Smooth muscle cell (in vitro differentiated cells): Measurements from ENCODE around the gene PPDPF. TPM values are rescaled to one million over a fixed set of nuclear protein-coding genes. Genes with fewer than 3 reads are reported as not detected.

Experiments
- DNase-seq: peaks from one replicate; lab custom pipeline; 2025; ENCODE audit not compliant: unreplicated experiment; lab: John Stamatoyannopoulos, UW
- H2AFZ ChIP-seq: fragments of 200-600 bp; sonication (generic); 2 replicates; pipeline ENCODE4 v1.6.0; 2016; ENCODE audit warnings: antibody characterized with exemption, low read depth, mild to moderate bottlenecking
- H3F3A ChIP-seq: fragments of 200-600 bp; sonication (generic); 2 replicates; pipeline ENCODE4 v1.6.0; 2017; ENCODE audit warnings: antibody characterized with exemption, low read depth
- H3K27ac ChIP-seq: fragments of 200-600 bp; sonication (generic); 2 replicates; pipeline ENCODE4 v1.5.1; 2016; ENCODE audit warnings: low read depth, mild to moderate bottlenecking
- H3K27me3 ChIP-seq: fragments of 200-600 bp; sonication (generic); 2 replicates; pipeline ENCODE4 v1.6.1; 2016; ENCODE audit warnings: low read depth, mild to moderate bottlenecking
- H3K36me3 ChIP-seq: fragments of 200-600 bp; sonication (generic); 2 replicates; pipeline ENCODE4 v1.5.1; 2016; ENCODE audit warnings: low read depth
- H3K4me1 ChIP-seq: fragments of 200-600 bp; sonication (generic); 2 replicates; pipeline ENCODE4 v1.5.1; 2016; ENCODE audit warnings: low read depth
- H3K4me2 ChIP-seq: fragments of 200-600 bp; sonication (generic); 2 replicates; pipeline ENCODE4 v1.6.0; 2016; ENCODE audit warnings: mild to moderate bottlenecking
- H3K4me3 ChIP-seq: fragments of 200-600 bp; sonication (generic); 2 replicates; pipeline ENCODE4 v1.5.1; 2016; ENCODE audit warnings: mild to moderate bottlenecking
- H3K79me2 ChIP-seq: fragments of 200-600 bp; sonication (generic); 2 replicates; pipeline ENCODE4 v1.6.0; 2016; ENCODE audit warnings: low read depth, mild to moderate bottlenecking
- H3K9ac ChIP-seq: fragments of 200-600 bp; sonication (generic); 2 replicates; pipeline ENCODE4 v1.6.0; 2016; ENCODE audit warnings: low read depth
- H3K9me3 ChIP-seq: fragments of 200-600 bp; sonication (generic); replicated peaks from 2 replicates; pipeline ENCODE4 v1.5.1; 2016; ENCODE audit warnings: low read depth
- H4K20me1 ChIP-seq: fragments of 200-600 bp; sonication (generic); 2 replicates; pipeline ENCODE4 v1.6.0; 2016; ENCODE audit warnings: low read depth
- CTCF ChIP-seq: fragments of 200-600 bp; sonication (generic); IDR thresholded peaks from 2 replicates; pipeline ENCODE4 v1.5.1; 2017; ENCODE audit warnings: borderline replicate concordance, mild to moderate bottlenecking, antibody characterized with exemption; ENCODE audit not compliant: insufficient read depth, poor library complexity, severe bottlenecking
- WGBS: methylation state at CpG from one replicate; pipeline ENCODE4 v1.1.7; 2016; ENCODE audit warnings: low lambda C conversion rate; 5-methylcytosine and 5-hydroxymethylcytosine counted together
- polyA plus RNA-seq: library from polyadenylated mRNA; unstranded; fragments of >200 nt; fragmentation: Nextera tagmentation; extraction: Ambion mirVana; gene quantifications from 2 replicates; pipeline ENCODE4 v1.2.1, GENCODE V29; 2016
- total RNA-seq: library from RNA; depleted of rRNA; stranded (reverse); fragments of >200 nt; gene quantifications from 2 replicates; pipeline ENCODE4 v1.2.3, GENCODE V29; 2014

PPDPF gene
- total and polyA plus RNA-seq, 2 experiments from 2014 or later: 118 to 365 TPM

GRCh38 chr20:63495741-63496595 is 24.6 kb upstream of the PPDPF start:
- peak; percentile 30 for DNase-seq
- H3K36me3 ChIP-seq: no peaks in the 10 kb centered on the region
- no peak overlapping the region for H3K9ac ChIP-seq
- no peaks in the 10 kb centered on the region for H4K20me1 ChIP-seq
- 45% methylated on average over 31 of the region's 48 CpGs for WGBS
- H3K4me3 ChIP-seq: peak overlapping the region; percentile 22
- H3F3A ChIP-seq: no peaks in the 10 kb centered on the region
- no peak overlapping the region for H3K27ac ChIP-seq
- peak overlapping the region; percentile 3 for H2AFZ ChIP-seq
- peaks cover 3% of the 10 kb centered on the region for H3K4me1 ChIP-seq
- no peaks in the 10 kb centered on the region for H3K9me3 ChIP-seq
- TF ChIP-seq CTCF: peak; percentile 91
- no peaks in the 10 kb centered on the region for H3K79me2 ChIP-seq
- peak overlapping the region; percentile 72 for H3K4me2 ChIP-seq
- H3K27me3 ChIP-seq: peaks cover 25% of the 10 kb centered on the region

- Histone ChIP-seq H3K4me1 (peaks cover 3% of the 10 kb centered on the region), H3K9ac (no peak overlapping the region), H3K27ac (no peak overlapping the region), H3K27me3 (peaks cover 25% of the 10 kb centered on the region), H3K9me3 (no peaks in the 10 kb centered on the region), H4K20me1 (no peaks in the 10 kb centered on the region), H3K79me2 (no peaks in the 10 kb centered on the region), H3K4me3 (peak overlapping the region; percentile 22), H3F3A (no peaks in the 10 kb centered on the region), H3K4me2 (peak overlapping the region; percentile 72), H3K36me3 (no peaks in the 10 kb centered on the region), H2AFZ (peak overlapping the region; percentile 3)
- WGBS: 73% methylated on average over 16 of the region's 16 CpGs
- no peak for TF ChIP-seq CTCF
- no peak for DNase-seq
These were observed 23.9 kb upstream of the PPDPF start for GRCh38 chr20:63496596-63497120.

GRCh38 chr20:63497138-63497945 is 23.2 kb upstream of the PPDPF start:
- H3K4me2 ChIP-seq: peak overlapping the region; percentile 85
- H3K9ac ChIP-seq: no peak overlapping the region
- DNase-seq: no peak
- H4K20me1 ChIP-seq: no peaks in the 10 kb centered on the region
- H2AFZ ChIP-seq: no peak overlapping the region
- H3K4me1 ChIP-seq: peaks cover 3% of the 10 kb centered on the region
- no peaks in the 10 kb centered on the region for H3K9me3 ChIP-seq
- peaks cover 25% of the 10 kb centered on the region for H3K27me3 ChIP-seq
- H3F3A ChIP-seq: no peaks in the 10 kb centered on the region
- no peak overlapping the region for H3K27ac ChIP-seq
- no peaks in the 10 kb centered on the region for H3K36me3 ChIP-seq
- WGBS: 82% methylated on average over 18 of the region's 20 CpGs
- no peak for TF ChIP-seq CTCF
- no peaks in the 10 kb centered on the region for H3K79me2 ChIP-seq
- H3K4me3 ChIP-seq: no peak overlapping the region
